Endothelial cell of umbilical vein (primary cell): ENCODE measurements around the gene ACAP1. TPM values are rescaled to one million over a fixed set of nuclear protein-coding genes. Genes with fewer than 3 reads are reported as not detected.
"Not testable (repeated sequence)": the region's sequence is repeated elsewhere in the genome, so short reads cannot be mapped to it uniquely, and the experiment has no call there.

Experiments
- BruUV-seq: library from RNA; stranded (reverse); fragments of 400-500 nt; replicated peaks from 2 replicates; lab custom pipeline; 2021; lab: Mats Ljungman, UMichigan
- CTCF ChIA-PET: fragments of 300-600, 350-600 bp; sonication (Branson Sonifier 250); formaldehyde crosslinking; loops from one replicate; lab custom pipeline; 2021; ENCODE audit warnings: antibody characterized with exemption, inconsistent platforms; lab: Charles Lee
- POLR2A ChIA-PET: fragments of 300-600, 350-600 bp; sonication (Branson Sonifier 250); formaldehyde crosslinking; loops from one replicate; lab custom pipeline; 2021; ENCODE audit warnings: antibody characterized with exemption, inconsistent platforms; lab: Charles Lee
- DNase-seq: peaks from one replicate; pipeline ENCODE4 v3.0.0-alpha.2; 2011; ENCODE audit warnings: low read depth, low spot score
- FAIRE-seq: peaks from 2 replicates; lab custom pipeline; 2011; peaks lifted over from hg19 to GRCh38; lab: Jason Lieb, UNC
- H2AFZ ChIP-seq: 2 replicates; pipeline ENCODE4 v1.6.0; 2012; ENCODE audit warnings: low read depth, low read length, control low read depth, inconsistent platforms
- H3K27ac ChIP-seq: 2 replicates; pipeline ENCODE4 v1.5.1; 2011; ENCODE audit warnings: low read depth, mild to moderate bottlenecking, control low read depth, low read length, moderate library complexity; ENCODE audit not compliant: insufficient read depth
- H3K27me3 ChIP-seq, 2 experiments: 2 replicates each; pipeline versions ENCODE4 v1.6.0 to v1.6.1; 2011; ENCODE audit warnings: low read length in 2 of 2, mixed read lengths in 1 of 2; ENCODE audit not compliant: control insufficient read depth in 2 of 2, insufficient read depth in 2 of 2
- H3K36me3 ChIP-seq, 2 experiments: 2 replicates in 1 of 2; 3 replicates in 1 of 2; pipeline ENCODE4 v1.5.1; 2011; ENCODE audit warnings: low read length in 2 of 2, mild to moderate bottlenecking in 1 of 2, moderate library complexity in 1 of 2; ENCODE audit not compliant: control insufficient read depth in 2 of 2, insufficient read depth in 2 of 2; ENCODE audit errors: extremely low read depth in 1 of 2
- H3K4me1 ChIP-seq: 3 replicates; pipeline ENCODE4 v1.5.1; 2011; ENCODE audit warnings: mild to moderate bottlenecking, low read length; ENCODE audit not compliant: control insufficient read depth, insufficient read depth; ENCODE audit errors: extremely low read depth
- H3K4me2 ChIP-seq: 2 replicates; pipeline ENCODE4 v1.6.1; 2011; ENCODE audit warnings: low read length, control low read depth, mixed read lengths; ENCODE audit not compliant: insufficient read depth
- H3K4me3 ChIP-seq, 3 experiments: fragments of 200-600 bp in 1 of 3; sonication (generic), shearing (Covaris generic) in 1 of 3; replicated peaks in 1 of 3; 2 replicates each; pipeline ENCODE4 v1.5.1; 2011 to 2016; ENCODE audit warnings: control low read depth in 3 of 3, low read length in 3 of 3, mild to moderate bottlenecking in 2 of 3, inconsistent platforms in 1 of 3, low read depth in 1 of 3, moderate library complexity in 1 of 3; ENCODE audit not compliant: insufficient read depth in 1 of 3
- H3K79me2 ChIP-seq: 2 replicates; pipeline ENCODE4 v1.6.0; 2012; ENCODE audit warnings: low read length, inconsistent platforms; ENCODE audit not compliant: control insufficient read depth, insufficient read depth
- H3K9ac ChIP-seq: replicated peaks from 2 replicates; pipeline ENCODE3; 2011; ENCODE audit warnings: low read length, control low read depth; ENCODE audit not compliant: insufficient read depth; ENCODE audit errors: extremely low read depth
- H3K9me1 ChIP-seq: replicated peaks from 3 replicates; pipeline ENCODE4 v1.6.0; 2011; ENCODE audit warnings: mild to moderate bottlenecking, low read length; ENCODE audit not compliant: control insufficient read depth, insufficient read depth; ENCODE audit errors: extremely low read depth
- H3K9me3 ChIP-seq: replicated peaks from 2 replicates; pipeline ENCODE4 v1.5.1; 2012; ENCODE audit warnings: low read length, inconsistent platforms; ENCODE audit not compliant: control insufficient read depth, insufficient read depth
- H4K20me1 ChIP-seq: replicated peaks from 2 replicates; pipeline ENCODE3; 2011; ENCODE audit warnings: mild to moderate bottlenecking, low read length; ENCODE audit not compliant: control insufficient read depth, insufficient read depth; ENCODE audit errors: extremely low read depth
- CTCF ChIP-seq, 2 donors: IDR thresholded peaks; 1 replicate in 1 of 2; 2 replicates in 1 of 2; pipeline ENCODE4 v1.5.1; 2011; ENCODE audit warnings: low read length in 2 of 2, mild to moderate bottlenecking in 2 of 2, moderate library complexity in 2 of 2, control low read depth in 1 of 2, inconsistent platforms in 1 of 2, low read depth in 1 of 2; ENCODE audit not compliant: insufficient read depth in 1 of 2; ENCODE audit errors: extremely low read depth in 1 of 2
- MAX ChIP-seq: IDR thresholded peaks from 2 replicates; pipeline ENCODE4 v1.6.1; 2011; ENCODE audit not compliant: insufficient read depth, insufficient read length
- POLR2AphosphoS5 ChIP-seq: IDR thresholded peaks from 2 replicates; pipeline ENCODE4 v1.6.1; 2012; ENCODE audit warnings: low read depth, mild to moderate bottlenecking, control low read depth, low read length, moderate library complexity; ENCODE audit not compliant: insufficient read depth
- dilution Hi-C: fragments of 300-500 bp; cut with MboI; formaldehyde crosslinking; loops from one replicate; pipeline ENCODE4 v1.15.0; 2019; ENCODE audit warnings: low sequenced_read_pairs; ENCODE audit not compliant: extremely low pct_ligation_motif_present
- intact Hi-C: fragments of 100-400 bp; cut with micrococcal nuclease; formaldehyde crosslinking; loops from one replicate; pipeline ENCODE4 v1.10.0; 2022
- polyA plus RNA-seq, 4 experiments: library from polyadenylated mRNA; depleted of rRNA in 3 of 4; stranded (reverse) in 3 of 4; unstranded in 1 of 4; fragments of >200 nt; gene quantifications; 2 replicates each; pipeline versions ENCODE4 v1.2.1 to v1.2.3, GENCODE V29; 2011 to 2012; ENCODE audit warnings: missing spikeins in 1 of 4
- total RNA-seq: library from RNA; stranded (reverse); gene quantifications from 2 replicates; pipeline ENCODE4 v1.2.3, GENCODE V29; 2021

The ACAP1 gene
- total and polyA plus RNA-seq, 2 donors (not counting 3 experiments of a cell fraction or from before 2014, with no cell fraction given), result 0.46 TPM; not detected in 1

- BruUV-seq, result no TSS peak
- Histone ChIP-seq H3K9me3 (no peaks in the 10 kb centered on the region), H3K4me3 (no peak overlapping the region), H3K27ac (no peak overlapping the region), H3K4me1 (peaks cover 10% of the 10 kb centered on the region), H3K27me3 (peaks cover 0 to 2% of the 10 kb centered on the region in 2 experiments), H2AFZ (no peak overlapping the region), H3K9me1 (no peaks in the 10 kb centered on the region), H3K36me3 (no peaks in the 10 kb centered on the region), H3K79me2 (peaks cover 10% of the 10 kb centered on the region), H3K9ac (no peak overlapping the region), H3K4me2 (no peak overlapping the region), H4K20me1 (no peaks in the 10 kb centered on the region)
- no peak for TF ChIP-seq MAX
- no peak for TF ChIP-seq CTCF (IDR thresholded peaks at IDR 0.05; ENCODE audit: extremely low read depth in 1 of 2, insufficient read depth in 1 of 2, low read depth in 1 of 2, low read length in 2 of 2)
- no peak for TF ChIP-seq POLR2AphosphoS5
- intact Hi-C loops, result no loop called here
- ChIA-PET CTCF (no interaction called here), POLR2A (no interaction called here)
- FAIRE-seq (no peak), DNase-seq (no peak)
- dilution Hi-C loops, result no loop called here
Measured at GRCh38 chr17:7332111-7332510, 4.2 kb upstream of the ACAP1 start.

DNA sequence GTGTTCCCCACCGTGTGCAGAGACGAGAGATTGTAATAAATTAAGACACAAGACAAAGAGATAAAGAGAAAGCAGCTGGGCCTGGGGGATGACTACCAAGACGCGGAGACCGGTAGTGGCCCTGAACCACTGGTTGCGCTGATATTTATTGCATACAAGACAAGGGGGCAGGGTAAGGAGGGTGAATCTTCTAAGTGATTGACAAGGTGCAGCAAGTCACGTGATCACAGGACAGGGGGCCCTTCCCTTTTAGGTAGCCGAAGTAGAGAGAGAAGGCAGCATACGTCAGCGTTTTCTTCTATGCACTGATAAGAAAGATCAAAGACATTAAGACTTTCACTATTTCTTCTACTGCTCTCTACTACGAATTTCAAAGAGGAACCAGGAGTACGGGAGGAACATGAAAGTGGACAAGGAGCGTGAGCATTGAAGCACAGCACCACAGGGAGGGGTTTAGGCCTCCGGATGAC, 3.7 kb upstream of the ACAP1 start:
- H3K9me3 ChIP-seq, BruUV-seq, DNase-seq, H3K27ac ChIP-seq, H3K4me3 ChIP-seq, intact Hi-C loops, CTCF ChIA-PET, POLR2A ChIA-PET, H3K79me2 ChIP-seq, H3K4me2 ChIP-seq, H2AFZ ChIP-seq, H3K27me3 ChIP-seq, FAIRE-seq, H3K9ac ChIP-seq, H3K36me3 ChIP-seq, H4K20me1 ChIP-seq, H3K9me1 ChIP-seq, dilution Hi-C loops: not testable (repeated sequence)
- H3K4me1 ChIP-seq, result peaks cover 10% of the 10 kb centered on the region
